ENCODE measurements around the gene SNX15.
"Not testable (repeated sequence)": the region's sequence is repeated elsewhere in the genome, so short reads cannot be mapped to it uniquely, and the experiment has no call there.

SNX15 gene

GRCh38 chr11:65002706-65003105, 24.5 kb upstream of the SNX15 start:
- Mint-ChIP-seq H3K27ac (ENCODE audit: low read depth) (no peak overlapping the region), H3K4me1 (peaks cover 7% of the 10 kb centered on the region), H3K36me3 (ENCODE audit: insufficient read depth) (no peaks in the 10 kb centered on the region), H3K27me3 (peaks cover 12% of the 10 kb centered on the region), H3K9me3 (no peaks in the 10 kb centered on the region), H3K4me3 (no peak overlapping the region)
- ATAC-seq (replicated peaks; ENCODE audit: extremely low read depth, poor library complexity, severe bottlenecking) (no peak), DNase-seq (ENCODE audit: low spot score in 2 of 2) (no peak)

- Mint-ChIP-seq H3K9me3 (no peaks in the 10 kb centered on the region), H3K27me3 (peaks cover 12% of the 10 kb centered on the region), H3K36me3 (ENCODE audit: insufficient read depth) (no peaks in the 10 kb centered on the region), H3K4me1 (peaks cover 5% of the 10 kb centered on the region), H3K27ac (ENCODE audit: low read depth) (no peak overlapping the region), H3K4me3 (no peak overlapping the region)
- no peak for DNase-seq (ENCODE audit: low spot score in 2 of 2)
- ATAC-seq (replicated peaks; ENCODE audit: extremely low read depth, poor library complexity, severe bottlenecking) = no peak
Measured at GRCh38 chr11:65003282-65003681, 24.0 kb upstream of the SNX15 start.

GRCh38 chr11:65003968-65004367, 23.3 kb upstream of the SNX15 start:
- not testable (repeated sequence) for H3K36me3 Mint-ChIP-seq (ENCODE audit: insufficient read depth); H3K4me3 Mint-ChIP-seq; DNase-seq (ENCODE audit: low spot score in 2 of 2); H3K4me1 Mint-ChIP-seq; ATAC-seq (replicated peaks; ENCODE audit: extremely low read depth, poor library complexity, severe bottlenecking); H3K27ac Mint-ChIP-seq (ENCODE audit: low read depth); H3K9me3 Mint-ChIP-seq
- H3K27me3 Mint-ChIP-seq = peaks cover 12% of the 10 kb centered on the region

- Mint-ChIP-seq H3K4me3 (no peak overlapping the region), H3K4me1 (peaks cover 3% of the 10 kb centered on the region), H3K9me3 (no peaks in the 10 kb centered on the region), H3K36me3 (ENCODE audit: insufficient read depth) (no peaks in the 10 kb centered on the region), H3K27me3 (peaks cover 12% of the 10 kb centered on the region), H3K27ac (ENCODE audit: low read depth) (no peak overlapping the region)
- ATAC-seq (replicated peaks; ENCODE audit: extremely low read depth, poor library complexity, severe bottlenecking) (no peak), DNase-seq (ENCODE audit: low spot score in 2 of 2) (no peak)
Measured at GRCh38 chr11:65008016-65008415, 19.2 kb upstream of the SNX15 start.

- H3K4me3 Mint-ChIP-seq = no peak overlapping the region
- DNase-seq (ENCODE audit: low spot score in 2 of 2) = no peak
- H3K4me1 Mint-ChIP-seq = peaks cover 10% of the 10 kb centered on the region
- H3K36me3 Mint-ChIP-seq (ENCODE audit: insufficient read depth) = peaks cover 3% of the 10 kb centered on the region
- peaks cover 12% of the 10 kb centered on the region for H3K27me3 Mint-ChIP-seq
- no peak overlapping the region for H3K27ac Mint-ChIP-seq (ENCODE audit: low read depth)
- no peaks in the 10 kb centered on the region for H3K9me3 Mint-ChIP-seq
- ATAC-seq (replicated peaks; ENCODE audit: extremely low read depth, poor library complexity, severe bottlenecking) = no peak
Measured at GRCh38 chr11:65008873-65009272, 18.4 kb upstream of the SNX15 start.

GRCh38 chr11:65013130-65013887, 13.9 kb upstream of the SNX15 start:
- H3K4me3 Mint-ChIP-seq = peak overlapping the region; percentile 87
- no peaks in the 10 kb centered on the region for H3K27me3 Mint-ChIP-seq
- no peaks in the 10 kb centered on the region for H3K9me3 Mint-ChIP-seq
- peak; percentile 81 to 89 for DNase-seq (ENCODE audit: low spot score in 2 of 2)
- ATAC-seq (replicated peaks; ENCODE audit: extremely low read depth, poor library complexity, severe bottlenecking) = peak; percentile 93
- peaks cover 4% of the 10 kb centered on the region for H3K36me3 Mint-ChIP-seq (ENCODE audit: insufficient read depth)
- peak overlapping the region; percentile 93 for H3K27ac Mint-ChIP-seq (ENCODE audit: low read depth)
- peaks cover 25% of the 10 kb centered on the region for H3K4me1 Mint-ChIP-seq

GRCh38 chr11:65013888-65014725, 13.1 kb upstream of the SNX15 start, which contains the start of gene ARL2:
TSS of gene ARL2 (plus strand) at chr11:65014160. CDS start at chr11:65014208, 48 bp downstream.
- Mint-ChIP-seq H3K4me3 (peak within 1 kb of the TSS; percentile 87), H3K9me3 (no peaks in the 10 kb centered on the region), H3K27ac (ENCODE audit: low read depth) (peak within 1 kb of the TSS; percentile 93), H3K27me3 (no peaks in the 10 kb centered on the region), H3K36me3 (ENCODE audit: insufficient read depth) (peaks cover 4% of the 10 kb centered on the region), H3K4me1 (peaks cover 25% of the 10 kb centered on the region)
- DNase-seq (ENCODE audit: low spot score in 2 of 2) (peak; percentile 78), ATAC-seq (replicated peaks; ENCODE audit: extremely low read depth, poor library complexity, severe bottlenecking) (peak; percentile 74)

- Mint-ChIP-seq H3K27me3 (no peaks in the 10 kb centered on the region), H3K4me1 (peaks cover 25% of the 10 kb centered on the region), H3K27ac (ENCODE audit: low read depth) (peak overlapping the region; percentile 61), H3K9me3 (no peaks in the 10 kb centered on the region), H3K4me3 (peak overlapping the region; percentile 81), H3K36me3 (ENCODE audit: insufficient read depth) (peaks cover 4% of the 10 kb centered on the region)
- ATAC-seq (replicated peaks; ENCODE audit: extremely low read depth, poor library complexity, severe bottlenecking) = no peak
- no peak for DNase-seq (ENCODE audit: low spot score in 2 of 2)
Measured at GRCh38 chr11:65014726-65015227, 12.5 kb upstream of the SNX15 start.

GRCh38 chr11:65016705-65017104, 10.5 kb upstream of the SNX15 start:
- Mint-ChIP-seq H3K27ac (ENCODE audit: low read depth) (peak overlapping the region; percentile 36), H3K4me1 (peaks cover 25% of the 10 kb centered on the region), H3K4me3 (no peak overlapping the region), H3K36me3 (ENCODE audit: insufficient read depth) (peaks cover 9% of the 10 kb centered on the region), H3K27me3 (no peaks in the 10 kb centered on the region), H3K9me3 (no peaks in the 10 kb centered on the region)
- ATAC-seq (replicated peaks; ENCODE audit: extremely low read depth, poor library complexity, severe bottlenecking) (no peak), DNase-seq (ENCODE audit: low spot score in 2 of 2) (no peak)

GRCh38 chr11:65017937-65018336, 9.3 kb upstream of the SNX15 start:
- Mint-ChIP-seq H3K4me3 (no peak overlapping the region), H3K27me3 (no peaks in the 10 kb centered on the region), H3K4me1 (peaks cover 23% of the 10 kb centered on the region), H3K9me3 (no peaks in the 10 kb centered on the region), H3K36me3 (ENCODE audit: insufficient read depth) (peaks cover 9% of the 10 kb centered on the region), H3K27ac (ENCODE audit: low read depth) (no peak overlapping the region)
- ATAC-seq (replicated peaks; ENCODE audit: extremely low read depth, poor library complexity, severe bottlenecking) (no peak), DNase-seq (ENCODE audit: low spot score in 2 of 2) (no peak)

- no peaks in the 10 kb centered on the region for H3K9me3 Mint-ChIP-seq
- no peaks in the 10 kb centered on the region for H3K27me3 Mint-ChIP-seq
- DNase-seq (ENCODE audit: low spot score in 2 of 2) = no peak
- peaks cover 15% of the 10 kb centered on the region for H3K4me1 Mint-ChIP-seq
- no peak for ATAC-seq (replicated peaks; ENCODE audit: extremely low read depth, poor library complexity, severe bottlenecking)
- no peak overlapping the region for H3K27ac Mint-ChIP-seq (ENCODE audit: low read depth)
- no peak overlapping the region for H3K4me3 Mint-ChIP-seq
- H3K36me3 Mint-ChIP-seq (ENCODE audit: insufficient read depth) = peaks cover 8% of the 10 kb centered on the region
Measured at GRCh38 chr11:65019824-65020223, 7.4 kb upstream of the SNX15 start.

GRCh38 chr11:65021003-65021402, 6.2 kb upstream of the SNX15 start:
- Mint-ChIP-seq H3K27me3 (no peaks in the 10 kb centered on the region), H3K27ac (ENCODE audit: low read depth) (no peak overlapping the region), H3K4me1 (peaks cover 9% of the 10 kb centered on the region), H3K9me3 (no peaks in the 10 kb centered on the region), H3K4me3 (no peak overlapping the region), H3K36me3 (ENCODE audit: insufficient read depth) (peaks cover 8% of the 10 kb centered on the region)
- ATAC-seq (replicated peaks; ENCODE audit: extremely low read depth, poor library complexity, severe bottlenecking) = peak; percentile 58
- no peak for DNase-seq (ENCODE audit: low spot score in 2 of 2)

Measured in central memory CD8-positive, alpha-beta T cell (primary cell).